ENCODE data around the gene SLC29A2. TPM values are rescaled to one million over a fixed set of nuclear protein-coding genes. Genes with fewer than 3 reads are reported as not detected.

SLC29A2 gene
- total and polyA plus RNA-seq, 2 of the 8 experiments (the other 6 are each of a cell fraction or from before 2014, with no cell fraction given), result 29.3 to 31.6 TPM

GRCh38 chr11:66315921-66316811 lies 55.4 kb downstream of the SLC29A2 start:
- POLR2A ChIA-PET (ENCODE audit: partially characterized antibody), result interaction anchor here (1.1 to 3.5 kb wide), 9 partner anchors 11 to 50 kb away, joined by 4 to 19 read pairs (median 7); partner anchors contain the start of genes RIN1 and YIF1A
- H3K4me1 ChIP-seq (replicated peaks in 1 of 4; ENCODE audit: control insufficient read depth in 3 of 4, insufficient read depth in 4 of 4, low read length in 3 of 4), result peaks cover 10 to 31% (median 21%) of the 10 kb centered on the region in 4 experiments
- TF ChIP-seq SUZ12 (IDR thresholded peaks at IDR 0.05; ENCODE audit: low read length) (no peak), SP4 (IDR thresholded peaks at IDR 0.05; ENCODE audit: low read length) (no peak), FOSL1 (IDR thresholded peaks at IDR 0.05; ENCODE audit: insufficient read depth, low read depth, low read length) (no peak), SIX5 (IDR thresholded peaks at IDR 0.05; ENCODE audit: low read depth, low read length) (no peak), RBBP5 (IDR thresholded peaks at IDR 0.05; ENCODE audit: borderline replicate concordance, low read depth, low read length) (no peak), PHF8 (conservative IDR thresholded peaks at IDR 0.05; ENCODE audit: low read depth, low read length) (no peak), HDAC6 (IDR thresholded peaks at IDR 0.05; ENCODE audit: low read depth, low read length) (no peak), CBX5 (IDR thresholded peaks at IDR 0.05; ENCODE audit: low read depth, low read length) (no peak), SP2 (IDR thresholded peaks at IDR 0.05; ENCODE audit: low read length) (no peak)

More at GRCh38 chr11:66315921-66316811, 55.4 kb downstream of the SLC29A2 start:
- DNase-seq (ENCODE audit: low read depth in 1 of 2, low spot score in 2 of 2) (no peak), FAIRE-seq (no peak)
- Histone ChIP-seq H3K79me1 (ENCODE audit: low read depth, low read length) (no peaks in the 10 kb centered on the region), H3K14ac (ENCODE audit: insufficient read length) (no peak overlapping the region), H3K4ac (replicated peaks; ENCODE audit: insufficient read length, low read depth, low read length) (no peak overlapping the region), H3K9me3 (ENCODE audit: insufficient read depth in 2 of 2, low read depth in 1 of 2, low read length in 1 of 2) (no peaks in the 10 kb centered on the region), H3K4me2 (ENCODE audit: insufficient read depth in 1 of 2, low read depth in 2 of 2, low read length in 2 of 2) (no peak overlapping the region), H3K27me3 (replicated peaks in 1 of 4; ENCODE audit: control insufficient read depth in 3 of 4, extremely low read depth in 1 of 4, insufficient read depth in 3 of 4, low read length in 3 of 4) (peaks cover 0 to 3% (median 0%) of the 10 kb centered on the region in 4 experiments; a peak in 2 of 7 replicates), H2BK120ac (replicated peaks; ENCODE audit: low read depth, low read length) (no peak overlapping the region), H2AFZ (ENCODE audit: low read length) (no peak overlapping the region), H2BK15ac (ENCODE audit: low read length) (peak overlapping the region; percentile 92), H3K4me3 (ENCODE audit: extremely low read depth in 1 of 4, insufficient read depth in 2 of 4, low read depth in 3 of 4, low read length in 4 of 4) (peak overlapping the region in 1 of 4 experiments; percentile 40; a peak in 1 of 8 replicates), H3K79me2 (ENCODE audit: control insufficient read depth in 1 of 2, insufficient read depth in 2 of 2, low read length in 2 of 2) (no peaks in the 10 kb centered on the region), H3K23ac (ENCODE audit: insufficient read length) (no peak overlapping the region), H4K20me1 (replicated peaks in 1 of 2; ENCODE audit: control insufficient read depth in 1 of 2, insufficient read depth in 2 of 2, low read length in 2 of 2) (no peaks in the 10 kb centered on the region), H3K56ac (replicated peaks; ENCODE audit: insufficient read length, low read depth, low read length) (no peak overlapping the region), H4K8ac (ENCODE audit: extremely low read depth, insufficient read depth, low read length) (no peak overlapping the region; the same call in 1 of the 2 replicates), H2BK20ac (ENCODE audit: low read length) (peak overlapping the region; percentile 93; the same call in 1 of the 2 replicates), H3K23me2 (ENCODE audit: low read depth, low read length) (peaks cover 8% of the 10 kb centered on the region), H3K18ac (ENCODE audit: extremely low read depth, low read length) (peak overlapping the region; percentile 78; the same call in 1 of the 2 replicates), H2BK5ac (ENCODE audit: low read depth, low read length) (peak overlapping the region; percentile 60), H4K91ac (replicated peaks; ENCODE audit: insufficient read length, low read length) (peak overlapping the region; percentile 54), H3K36me3 (ENCODE audit: control insufficient read depth in 2 of 4, insufficient read depth in 4 of 4, low read length in 3 of 4) (no peaks in the 10 kb centered on the region), H3K9ac (replicated peaks in 1 of 4; ENCODE audit: extremely low read depth in 1 of 4, low read depth in 3 of 4, low read length in 3 of 4) (no peak overlapping the region), H2AK5ac (ENCODE audit: low read depth, low read length) (peak overlapping the region; percentile 90; the same call in 1 of the 2 replicates), H4K5ac (ENCODE audit: insufficient read length, low read depth, low read length) (no peak overlapping the region), H3K27ac (ENCODE audit: low read depth, low read length) (no peak overlapping the region), H2BK12ac (ENCODE audit: low read depth, low read length) (peak overlapping the region; percentile 90; the same call in 1 of the 2 replicates)
- WGBS, 2 experiments (ENCODE audit: extremely low coverage in 1 of 2, insufficient coverage in 1 of 2, insufficient read length in 1 of 2, insufficient replicate concordance in 2 of 2, low coverage in 1 of 2, low lambda C conversion rate in 2 of 2, missing lambda C conversion rate in 1 of 2), result 91% methylated on average over 52 of the region's 52 CpGs; no CpG with 5 or more reads in 1 of the 2 experiments
- CTCF ChIA-PET (ENCODE audit: partially characterized antibody), result interaction anchor here (0.6 to 11.7 kb wide), 13 partner anchors 9 to 103 kb away, joined by 3 to 242 read pairs (median 4); partner anchors contain the start of gene RIN1
